GM19238 (cell line): Measurements from ENCODE around the gene CYP2R1.

Experiments used
- DNase-seq: peaks from one replicate; pipeline ENCODE4 v3.0.0; 2011; ENCODE audit warnings: low spot score; ENCODE audit not compliant: insufficient read length

Gene CYP2R1

DNA sequence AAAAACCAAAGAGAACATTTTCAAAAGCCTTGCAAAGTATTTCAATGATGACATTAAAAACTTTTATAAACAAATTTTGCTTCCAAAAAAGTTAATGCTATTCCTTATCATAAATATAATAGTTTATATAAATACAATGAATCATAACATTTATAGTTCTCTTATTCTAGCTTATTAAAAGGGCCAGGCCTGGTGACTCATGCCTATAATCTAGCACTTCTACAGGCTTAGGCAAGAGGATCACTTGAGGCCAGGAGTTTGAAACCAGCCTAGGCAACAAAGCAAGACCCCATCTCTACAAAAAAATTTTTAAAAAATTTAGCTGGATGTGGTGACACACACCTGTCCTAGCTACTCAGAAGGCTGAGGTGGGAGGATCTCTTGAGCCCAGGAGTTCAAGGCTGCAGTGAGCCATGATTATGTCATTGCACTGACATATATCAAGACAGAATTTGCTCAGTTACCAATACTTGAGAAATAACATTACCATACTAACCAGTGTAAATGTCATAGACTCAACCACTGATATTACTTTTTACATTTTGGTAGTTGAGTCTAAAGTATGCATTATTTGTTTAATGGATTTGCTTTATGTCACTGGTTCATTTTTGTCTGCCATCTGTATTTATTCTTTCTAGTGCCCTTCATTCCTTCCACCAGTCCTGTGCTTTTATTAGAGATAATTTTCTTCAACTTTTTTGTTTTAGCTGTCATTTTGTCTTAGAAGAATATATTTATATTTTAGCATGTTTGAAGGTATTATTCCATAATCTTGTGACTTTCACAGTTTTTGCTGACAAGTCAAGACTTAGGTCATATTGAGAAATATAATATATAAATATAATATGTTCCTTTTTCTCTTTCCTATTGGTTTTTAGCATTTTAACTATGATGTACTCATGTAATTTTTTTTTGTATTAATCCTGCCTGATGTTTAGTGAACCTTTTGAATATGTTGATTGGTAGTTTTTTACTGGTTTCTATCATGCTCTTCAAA is 56.2 kb downstream of the CYP2R1 start:
- DNase-seq: no peak
